H1 (cell line): Measurements from ENCODE around the gene MAGI1. TPM values are rescaled to one million over a fixed set of nuclear protein-coding genes. Genes with fewer than 3 reads are reported as not detected.
A peak's percentile ranks its signal among the peaks of the same experiment; 100 is the strongest.

Experiments
- CTCF ChIA-PET: fragments of 300-600 bp; sonication (Branson Sonifier 250); formaldehyde crosslinking; loops from one replicate; lab custom pipeline; 2021; ENCODE audit not compliant: partially characterized antibody; lab: Charles Lee
- POLR2A ChIA-PET: fragments of 300-600 bp; sonication (Branson Sonifier 250); formaldehyde crosslinking; loops from one replicate; lab custom pipeline; 2021; ENCODE audit warnings: inconsistent platforms; ENCODE audit not compliant: partially characterized antibody; lab: Charles Lee
- DNase-seq, 2 experiments: peaks; one replicate each; pipeline versions ENCODE4 v3.0.0 to v3.0.0-alpha.2; 2010 to 2022; ENCODE audit warnings: low spot score in 2 of 2, low read depth in 1 of 2, mixed read lengths in 1 of 2
- FAIRE-seq: peaks from 2 replicates; lab custom pipeline; 2011; peaks lifted over from hg19 to GRCh38; lab: Jason Lieb, UNC
- H2AFZ ChIP-seq: 2 replicates; pipeline ENCODE4 v1.8.1; 2012; ENCODE audit warnings: low read length, inconsistent platforms
- H2AK5ac ChIP-seq: 2 replicates; pipeline ENCODE4 v1.6.1; 2013; ENCODE audit warnings: low read depth, low read length
- H2BK120ac ChIP-seq: replicated peaks from 2 replicates; pipeline ENCODE3; 2013; ENCODE audit warnings: low read depth, low read length, inconsistent platforms
- H2BK12ac ChIP-seq: 2 replicates; pipeline ENCODE4 v1.6.1; 2013; ENCODE audit warnings: low read depth, low read length
- H2BK15ac ChIP-seq: 2 replicates; pipeline ENCODE4 v1.6.1; 2013; ENCODE audit warnings: low read length
- H2BK20ac ChIP-seq: 2 replicates; pipeline ENCODE4 v1.6.1; 2013; ENCODE audit warnings: low read length
- H2BK5ac ChIP-seq: 2 replicates; pipeline ENCODE4 v1.6.1; 2013; ENCODE audit warnings: low read depth, low read length
- H3K14ac ChIP-seq: 2 replicates; pipeline ENCODE4 v1.6.1; 2013; ENCODE audit warnings: inconsistent platforms; ENCODE audit not compliant: insufficient read length
- H3K18ac ChIP-seq: 2 replicates; pipeline ENCODE4 v1.6.1; 2013; ENCODE audit warnings: low read length; ENCODE audit errors: extremely low read depth
- H3K23ac ChIP-seq: 2 replicates; pipeline ENCODE4 v1.6.1; 2013; ENCODE audit warnings: inconsistent platforms; ENCODE audit not compliant: insufficient read length
- H3K23me2 ChIP-seq: 2 replicates; pipeline ENCODE4 v1.6.1; 2013; ENCODE audit warnings: low read depth, low read length
- H3K27ac ChIP-seq: 2 replicates; pipeline ENCODE4 v1.6.1; 2011; ENCODE audit warnings: low read depth, low read length, inconsistent platforms
- H3K27me3 ChIP-seq, 4 experiments: replicated peaks in 1 of 4; 1 replicate in 1 of 4; 2 replicates in 3 of 4; pipeline versions ENCODE4 v1.6.1 to v1.8.1; 2011 to 2013; ENCODE audit warnings: low read length in 3 of 4, mild to moderate bottlenecking in 3 of 4, inconsistent platforms in 2 of 4, mixed read lengths in 2 of 4, moderate library complexity in 1 of 4; ENCODE audit not compliant: control insufficient read depth in 3 of 4, insufficient read depth in 3 of 4; ENCODE audit errors: extremely low read depth in 1 of 4
- H3K36me3 ChIP-seq, 4 experiments: 2 replicates each; pipeline versions ENCODE4 v1.6.1 to v1.8.1; 2011 to 2013; ENCODE audit warnings: mild to moderate bottlenecking in 4 of 4, low read length in 3 of 4, moderate library complexity in 2 of 4, control low read depth in 1 of 4, inconsistent platforms in 1 of 4; ENCODE audit not compliant: insufficient read depth in 4 of 4, control insufficient read depth in 2 of 4
- H3K4ac ChIP-seq: replicated peaks from 2 replicates; pipeline ENCODE3; 2013; ENCODE audit warnings: low read length, low read depth, mixed read lengths, inconsistent platforms; ENCODE audit not compliant: insufficient read length
- H3K4me1 ChIP-seq, 4 experiments: replicated peaks in 1 of 4; 1 replicate in 1 of 4; 2 replicates in 3 of 4; pipeline versions ENCODE4 v1.6.1 to v1.8.1; 2011 to 2013; ENCODE audit warnings: low read length in 3 of 4, inconsistent platforms in 2 of 4, mixed read lengths in 1 of 4; ENCODE audit not compliant: insufficient read depth in 4 of 4, control insufficient read depth in 3 of 4
- H3K4me2 ChIP-seq, 2 experiments: 2 replicates each; pipeline versions ENCODE4 v1.6.1 to v1.8.1; 2011 to 2013; ENCODE audit warnings: low read depth in 2 of 2, low read length in 2 of 2, control low read depth in 1 of 2, inconsistent platforms in 1 of 2, mild to moderate bottlenecking in 1 of 2; ENCODE audit not compliant: insufficient read depth in 1 of 2
- H3K4me3 ChIP-seq, 4 experiments: fragments of 200-600, 300-600 bp in 1 of 4; sonication (generic), shearing (Covaris generic), sonication (Bioruptor Twin) in 1 of 4; 2 replicates each; pipeline versions ENCODE4 v1.5.1 to v1.8.1; 2011 to 2016; ENCODE audit warnings: low read length in 4 of 4, low read depth in 3 of 4, control low read depth in 2 of 4, inconsistent platforms in 2 of 4, mild to moderate bottlenecking in 2 of 4, mixed read lengths in 1 of 4, moderate library complexity in 1 of 4; ENCODE audit not compliant: insufficient read depth in 2 of 4; ENCODE audit errors: extremely low read depth in 1 of 4
- H3K56ac ChIP-seq: replicated peaks from 2 replicates; pipeline ENCODE3; 2013; ENCODE audit warnings: low read depth, mild to moderate bottlenecking, mixed read lengths, low read length, inconsistent platforms; ENCODE audit not compliant: insufficient read length
- H3K79me1 ChIP-seq: 2 replicates; pipeline ENCODE4 v1.6.1; 2013; ENCODE audit warnings: low read depth, low read length, control low read depth
- H3K79me2 ChIP-seq, 2 experiments: 2 replicates each; pipeline versions ENCODE4 v1.6.1 to v1.8.1; 2012 to 2013; ENCODE audit warnings: low read length in 2 of 2, mild to moderate bottlenecking in 2 of 2, inconsistent platforms in 1 of 2; ENCODE audit not compliant: insufficient read depth in 2 of 2, control insufficient read depth in 1 of 2
- H3K9ac ChIP-seq, 4 experiments: replicated peaks in 1 of 4; 1 replicate in 1 of 4; 2 replicates in 3 of 4; pipeline versions ENCODE4 v1.6.1 to v1.8.1; 2011 to 2013; ENCODE audit warnings: low read depth in 3 of 4, low read length in 3 of 4, control low read depth in 2 of 4, mild to moderate bottlenecking in 2 of 4, moderate library complexity in 2 of 4, inconsistent platforms in 1 of 4; ENCODE audit errors: extremely low read depth in 1 of 4
- H3K9me3 ChIP-seq, 2 experiments: 2 replicates each; pipeline versions ENCODE4 v1.6.1 to v1.8.1; 2012 to 2013; ENCODE audit warnings: mild to moderate bottlenecking in 2 of 2, moderate library complexity in 2 of 2, control low read depth in 1 of 2, inconsistent platforms in 1 of 2, low read depth in 1 of 2, low read length in 1 of 2, mixed read lengths in 1 of 2; ENCODE audit not compliant: insufficient read depth in 2 of 2
- H4K20me1 ChIP-seq, 2 experiments: replicated peaks in 1 of 2; 2 replicates each; pipeline versions ENCODE3 to v1.8.1; 2011 to 2013; ENCODE audit warnings: inconsistent platforms in 2 of 2, low read length in 2 of 2, mild to moderate bottlenecking in 1 of 2; ENCODE audit not compliant: insufficient read depth in 2 of 2, control insufficient read depth in 1 of 2
- H4K5ac ChIP-seq: 2 replicates; pipeline ENCODE4 v1.6.1; 2013; ENCODE audit warnings: low read length, low read depth, mixed read lengths, inconsistent platforms; ENCODE audit not compliant: insufficient read length
- H4K8ac ChIP-seq: 2 replicates; pipeline ENCODE4 v1.8.0; 2013; ENCODE audit warnings: mild to moderate bottlenecking, moderate library complexity, low read length, inconsistent platforms; ENCODE audit not compliant: insufficient read depth; ENCODE audit errors: extremely low read depth
- H4K91ac ChIP-seq: replicated peaks from 2 replicates; pipeline ENCODE3; 2013; ENCODE audit warnings: low read length, mixed read lengths, inconsistent platforms; ENCODE audit not compliant: insufficient read length
- CHD2 ChIP-seq: IDR thresholded peaks from 2 replicates; pipeline ENCODE4 v1.6.1; 2012; ENCODE audit warnings: low read length, improper control_type of control experiment
- EP300 ChIP-seq, 2 experiments: IDR thresholded peaks; 1 replicate in 1 of 2; 2 replicates in 1 of 2; pipeline ENCODE4 v1.6.1; 2011 to 2012; ENCODE audit warnings: low read depth in 2 of 2, low read length in 2 of 2, mild to moderate bottlenecking in 2 of 2, borderline replicate concordance in 1 of 2, inconsistent platforms in 1 of 2, moderate library complexity in 1 of 2
- HDAC6 ChIP-seq: IDR thresholded peaks from one replicate; pipeline ENCODE4 v1.7.1; 2012; ENCODE audit warnings: low read depth, mild to moderate bottlenecking, inconsistent platforms, low read length, moderate library complexity
- KDM1A ChIP-seq: fragments of 200-600, 300-600 bp; sonication (generic); IDR thresholded peaks from 2 replicates; pipeline ENCODE4 v1.7.1; 2016; ENCODE audit warnings: mild to moderate bottlenecking, low read length, borderline replicate concordance
- TBP ChIP-seq: IDR thresholded peaks from 2 replicates; pipeline ENCODE4 v1.6.1; 2011; ENCODE audit warnings: low read depth, low read length, improper control_type of control experiment
- TCF12 ChIP-seq: IDR thresholded peaks from 2 replicates; pipeline ENCODE4 v1.6.1; 2011; ENCODE audit warnings: low read depth, mild to moderate bottlenecking, low read length
- WGBS, 2 experiments: shearing (Covaris generic) in 1 of 2; methylation state at CpG; one replicate each; pipeline versions ENCODE4 v1.1.6 to v1.1.7; 2013 to 2015; ENCODE audit warnings: low lambda C conversion rate in 2 of 2, mixed read lengths in 2 of 2, inconsistent platforms in 1 of 2, low coverage in 1 of 2, missing lambda C conversion rate in 1 of 2; ENCODE audit not compliant: insufficient replicate concordance in 2 of 2, insufficient coverage in 1 of 2, insufficient read length in 1 of 2; ENCODE audit errors: extremely low coverage in 1 of 2, missing lambda C conversion rate in 1 of 2; 5-methylcytosine and 5-hydroxymethylcytosine counted together
- polyA plus RNA-seq, 7 experiments: library from polyadenylated mRNA; depleted of rRNA in 3 of 7; stranded (reverse) in 5 of 7; unstranded in 2 of 7; fragments of >200 nt in 5 of 7; fragments of 200-250 nt in 2 of 7; gene quantifications; 1 replicate in 5 of 7; 2 replicates in 1 of 7; 4 replicates in 1 of 7; pipeline versions ENCODE4 v1.2.1 to v1.2.3, GENCODE V29; 2011 to 2013; ENCODE audit warnings: missing spikeins in 2 of 7, mixed read lengths in 2 of 7
- total RNA-seq: library from RNA; stranded (reverse); fragmentation: NEBNext Ultra II Directional; extraction: Animal tissue kit (Norgen Biotek cat#: 25700); gene quantifications from 2 replicates; pipeline ENCODE4 v1.2.1, GENCODE V29; 2021
- TF ChIP-seq, protein P1 (sequence below): IDR thresholded peaks from 2 replicates; pipeline ENCODE4 v1.6.1; 2012; ENCODE audit warnings: inconsistent platforms
- TF ChIP-seq, protein P2 (sequence below): IDR thresholded peaks from 2 replicates; pipeline ENCODE4 v1.6.1; 2012; ENCODE audit warnings: inconsistent platforms
- TF ChIP-seq, protein P3 (sequence below): IDR thresholded peaks from 2 replicates; pipeline ENCODE4 v1.6.1; 2012; ENCODE audit warnings: low read length, inconsistent platforms

Gene MAGI1
- total and polyA plus RNA-seq, 2 of the 8 experiments (the other 6 are each of a cell fraction or from before 2014, with no cell fraction given) = 19.8 to 78.0 TPM

DNA sequence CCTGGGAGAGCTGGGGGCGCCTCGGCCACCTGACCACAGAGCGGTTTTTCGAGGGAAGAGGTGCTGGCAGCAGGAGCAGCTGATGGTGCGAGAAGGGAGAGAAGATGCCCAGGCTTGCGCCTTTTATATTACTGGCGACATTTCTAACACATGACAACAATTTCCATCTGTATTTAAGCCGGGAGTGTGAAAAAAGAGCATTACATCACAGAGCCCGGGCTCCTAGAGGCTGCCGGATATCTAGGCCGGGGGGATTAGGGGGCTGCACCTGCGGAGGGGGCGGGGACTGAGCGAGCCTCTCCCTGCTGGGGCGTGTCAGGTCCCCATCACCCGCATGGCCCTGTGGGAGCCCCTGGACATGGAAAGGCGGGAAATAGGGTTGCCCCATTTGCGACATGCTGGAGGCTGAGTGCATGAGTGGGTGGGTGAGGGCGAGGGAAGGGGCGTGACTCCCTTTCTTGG lies 440.7 kb downstream of the MAGI1 start:
- ChIA-PET CTCF (interaction anchor here (1.0 to 1.3 kb wide), 3 partner anchors 16 to 45 kb away, joined by 3 to 4 read pairs (median 3); no protein-coding TSS in a partner anchor), POLR2A (interaction anchor here (1.0 to 3.8 kb wide), 18 partner anchors 9 to 374 kb away, joined by 3 to 31 read pairs (median 6); no protein-coding TSS in a partner anchor)
- Histone ChIP-seq H3K27ac (peak overlapping the region; percentile 98), H2BK120ac (no peak overlapping the region), H3K14ac (no peak overlapping the region), H3K4ac (no peak overlapping the region), H2AK5ac (no peak overlapping the region; the same call in 1 of the 2 replicates), H3K36me3 (no peaks in the 10 kb centered on the region), H4K91ac (peak overlapping the region; percentile 92), H3K4me1 (peaks cover 6 to 27% (median 19%) of the 10 kb centered on the region in 4 experiments; a peak in 6 of 7 replicates), H2BK5ac (peak overlapping the region; percentile 97), H3K27me3 (no peaks in the 10 kb centered on the region), H3K18ac (peak overlapping the region; percentile 85), H4K20me1 (no peaks in the 10 kb centered on the region), H3K79me2 (peaks cover 0 to 52% of the 10 kb centered on the region in 2 experiments; a peak in 3 of 4 replicates), H3K4me3 (peak overlapping the region; percentile 63 to 87 (median 68)), H3K56ac (peak overlapping the region; percentile 95), H4K5ac (peak overlapping the region; percentile 93), H3K23me2 (peaks cover 15% of the 10 kb centered on the region), H4K8ac (peak overlapping the region; percentile 97; the same call in 1 of the 2 replicates), H3K9me3 (no peaks in the 10 kb centered on the region), H2BK20ac (peak overlapping the region; percentile 98; the same call in 1 of the 2 replicates), H2AFZ (no peak overlapping the region), H3K23ac (no peak overlapping the region), H2BK12ac (peak overlapping the region; percentile 64; the same call in 1 of the 2 replicates), H3K9ac (peak overlapping the region; percentile 80 to 96 (median 92); a peak in 6 of 7 replicates), H3K79me1 (no peaks in the 10 kb centered on the region), H2BK15ac (peak overlapping the region; percentile 32; the same call in 1 of the 2 replicates), H3K4me2 (peak overlapping the region; percentile 80 to 85)
- DNase-seq = peak; percentile 62 to 84
- WGBS, 2 experiments = 6% methylated on average over 11 of the region's 20 CpGs; no CpG with 5 or more reads in 1 of the 2 experiments
- FAIRE-seq = no peak
- TF ChIP-seq, protein P1, sequence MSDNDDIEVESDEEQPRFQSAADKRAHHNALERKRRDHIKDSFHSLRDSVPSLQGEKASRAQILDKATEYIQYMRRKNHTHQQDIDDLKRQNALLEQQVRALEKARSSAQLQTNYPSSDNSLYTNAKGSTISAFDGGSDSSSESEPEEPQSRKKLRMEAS = peak; percentile 98
- TF ChIP-seq, protein P2, sequence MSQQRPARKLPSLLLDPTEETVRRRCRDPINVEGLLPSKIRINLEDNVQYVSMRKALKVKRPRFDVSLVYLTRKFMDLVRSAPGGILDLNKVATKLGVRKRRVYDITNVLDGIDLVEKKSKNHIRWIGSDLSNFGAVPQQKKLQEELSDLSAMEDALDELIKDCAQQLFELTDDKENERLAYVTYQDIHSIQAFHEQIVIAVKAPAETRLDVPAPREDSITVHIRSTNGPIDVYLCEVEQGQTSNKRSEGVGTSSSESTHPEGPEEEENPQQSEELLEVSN = peak; percentile 99
- TF ChIP-seq EP300 (IDR thresholded peaks at IDR 0.05; ENCODE audit: borderline replicate concordance in 1 of 2, low read depth in 2 of 2, low read length in 2 of 2) (no peak), TCF12 (0 out of 2 replicates have a peak, but pooled peaks have one; percentile 10), HDAC6 (no peak), CHD2 (0 out of 2 replicates have a peak, but pooled peaks have one; percentile 15), TBP (no peak), KDM1A (0 out of 2 replicates have a peak, but pooled peaks have one; percentile 32)
- TF ChIP-seq, protein P3, sequence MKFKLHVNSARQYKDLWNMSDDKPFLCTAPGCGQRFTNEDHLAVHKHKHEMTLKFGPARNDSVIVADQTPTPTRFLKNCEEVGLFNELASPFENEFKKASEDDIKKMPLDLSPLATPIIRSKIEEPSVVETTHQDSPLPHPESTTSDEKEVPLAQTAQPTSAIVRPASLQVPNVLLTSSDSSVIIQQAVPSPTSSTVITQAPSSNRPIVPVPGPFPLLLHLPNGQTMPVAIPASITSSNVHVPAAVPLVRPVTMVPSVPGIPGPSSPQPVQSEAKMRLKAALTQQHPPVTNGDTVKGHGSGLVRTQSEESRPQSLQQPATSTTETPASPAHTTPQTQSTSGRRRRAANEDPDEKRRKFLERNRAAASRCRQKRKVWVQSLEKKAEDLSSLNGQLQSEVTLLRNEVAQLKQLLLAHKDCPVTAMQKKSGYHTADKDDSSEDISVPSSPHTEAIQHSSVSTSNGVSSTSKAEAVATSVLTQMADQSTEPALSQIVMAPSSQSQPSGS = peak; percentile 43; the same call in 1 of the 2 replicates
